NCI-H1417 treated with DMSO at 0.1 percent for 48 hours (cell line): ENCODE results near the gene IFRD2.
"Not testable (repeated sequence)": the region's sequence is repeated elsewhere in the genome, so short reads cannot be mapped to it uniquely, and the experiment has no call there.

Experiments
- DNase-seq: peaks from one replicate; lab custom pipeline; 2025; lab: John Stamatoyannopoulos, UW

IFRD2 gene

DNA sequence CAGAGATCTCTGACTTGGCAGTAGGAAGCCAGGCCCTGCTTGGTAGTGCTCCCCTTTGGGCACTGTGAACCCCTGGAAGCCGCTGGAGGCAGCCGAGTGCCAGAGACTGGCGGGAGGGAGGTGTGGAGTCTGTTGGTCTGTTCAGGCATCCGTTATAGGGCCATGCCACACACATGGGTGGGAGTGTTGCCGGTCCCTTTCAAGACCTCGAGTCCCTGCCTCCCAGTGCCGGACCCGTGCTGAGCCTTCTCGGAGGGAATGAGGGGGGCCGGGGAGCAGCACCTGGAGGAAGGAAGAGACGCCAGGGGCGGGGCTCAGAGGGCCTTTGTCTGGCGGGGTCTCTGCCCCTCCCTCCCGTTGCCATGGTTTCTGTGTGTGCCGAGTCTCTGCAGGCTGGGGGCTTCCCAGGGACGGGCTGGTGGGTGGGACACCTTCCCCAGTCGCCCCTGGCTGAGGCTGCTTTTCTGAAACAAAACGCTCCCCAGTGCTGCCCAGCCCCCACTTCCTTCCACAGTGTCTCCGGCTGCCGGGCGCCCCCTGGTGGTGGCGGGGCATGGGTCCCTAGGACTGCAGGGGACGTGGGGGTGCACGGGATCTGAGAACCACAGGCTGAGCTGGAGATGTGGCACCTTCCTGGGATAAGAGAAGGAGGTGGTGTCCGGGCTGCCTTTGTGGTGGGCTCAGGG, 46.3 kb downstream of the IFRD2 start:
- DNase-seq = no peak

DNA sequence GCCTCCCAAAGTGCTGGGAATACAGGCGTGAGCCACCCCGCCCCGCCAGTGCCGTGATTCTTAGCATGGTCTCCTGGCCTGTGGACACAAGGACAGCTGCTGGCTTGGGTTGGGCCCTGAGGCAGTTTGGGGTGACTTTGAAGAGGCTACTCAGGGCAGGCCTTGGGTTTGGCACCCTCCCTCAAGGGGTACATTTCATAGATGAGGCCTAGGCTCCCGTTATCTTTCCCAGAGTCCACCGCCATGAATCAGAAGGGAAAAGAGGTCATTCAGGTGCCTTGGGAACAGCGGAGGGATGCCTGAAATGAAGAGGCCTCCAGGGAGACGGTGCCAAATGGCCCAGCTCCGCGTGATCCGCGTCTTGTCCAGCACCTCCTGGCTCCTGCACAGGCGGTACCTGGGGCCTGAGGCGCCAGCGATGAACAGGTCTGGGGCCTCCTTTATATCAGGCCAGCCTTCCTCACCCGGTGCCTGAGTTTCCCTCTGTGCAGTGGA, 46.9 kb downstream of the IFRD2 start:
- DNase-seq = no peak

DNA sequence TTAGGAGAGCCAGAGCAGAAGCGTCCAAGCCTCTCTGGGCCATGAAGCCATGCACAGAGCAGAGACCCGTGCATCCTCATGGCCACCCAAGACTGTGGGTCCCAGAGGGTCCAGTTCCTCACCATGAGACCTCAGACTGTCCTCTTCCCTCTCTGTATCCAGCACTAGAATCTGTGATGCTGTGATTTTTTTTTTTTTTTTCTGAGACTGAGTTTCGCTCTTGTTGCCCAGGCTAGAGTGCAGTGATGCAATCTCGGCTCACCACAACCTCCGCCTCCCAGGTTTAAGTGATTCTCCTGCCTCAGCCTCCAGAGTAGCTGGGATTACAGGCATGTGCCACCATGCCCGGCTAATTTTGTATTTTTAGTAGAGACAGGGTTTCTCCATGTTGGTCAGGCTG, 47.4 kb downstream of the IFRD2 start:
- DNase-seq = not testable (repeated sequence)

DNA sequence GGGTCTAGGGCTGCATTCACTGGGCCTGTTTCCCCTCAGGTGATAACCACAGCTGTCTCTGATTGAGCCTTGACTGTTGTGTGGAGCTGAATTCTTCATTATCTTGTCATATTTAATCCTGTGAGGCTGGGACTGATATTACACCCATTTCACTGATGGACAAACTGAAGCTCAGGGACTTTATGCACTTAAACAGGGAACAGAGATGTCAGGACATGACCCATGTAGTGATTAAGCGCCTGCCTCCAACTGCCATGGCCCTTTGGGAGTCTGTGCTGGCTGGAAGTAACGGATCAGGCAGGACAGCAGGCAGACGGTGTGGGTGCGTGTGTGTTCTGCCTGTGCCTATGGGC, 48.7 kb downstream of the IFRD2 start:
- no peak for DNase-seq

DNA sequence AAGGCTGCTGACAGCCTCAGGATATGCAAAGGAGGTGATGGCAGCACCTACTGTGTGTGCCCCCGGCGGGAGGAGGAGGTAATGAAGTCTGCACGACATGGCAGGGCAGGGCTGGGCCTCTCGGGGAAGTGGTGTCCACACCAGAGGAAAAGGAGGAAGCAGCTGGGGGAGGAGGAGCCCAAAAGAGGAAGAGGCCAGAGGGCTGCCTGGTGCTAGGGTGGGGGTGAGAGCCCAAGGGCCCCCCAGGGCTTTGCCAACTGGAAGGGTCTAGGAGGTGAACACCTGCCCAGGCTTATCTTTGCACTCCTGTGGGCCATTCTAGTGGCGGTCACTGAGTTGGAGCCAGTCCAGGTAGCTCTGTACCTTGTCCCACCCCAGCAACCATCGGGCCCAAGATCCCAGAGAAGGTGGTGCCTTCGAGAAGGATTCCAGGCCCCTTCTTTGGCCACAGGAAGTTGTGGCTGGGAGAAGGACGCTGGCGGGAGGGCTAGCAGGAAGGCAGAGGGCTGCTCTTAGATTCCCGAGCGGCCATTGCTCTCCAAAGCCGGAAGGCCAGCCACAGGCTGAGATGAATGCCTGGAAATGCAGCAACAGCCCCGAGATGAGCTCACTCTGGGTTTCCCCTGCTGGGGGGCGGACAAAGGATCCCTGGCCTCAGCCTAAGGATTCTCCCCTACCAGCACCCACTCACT, 49.2 kb downstream of the IFRD2 start:
- no peak for DNase-seq

DNA sequence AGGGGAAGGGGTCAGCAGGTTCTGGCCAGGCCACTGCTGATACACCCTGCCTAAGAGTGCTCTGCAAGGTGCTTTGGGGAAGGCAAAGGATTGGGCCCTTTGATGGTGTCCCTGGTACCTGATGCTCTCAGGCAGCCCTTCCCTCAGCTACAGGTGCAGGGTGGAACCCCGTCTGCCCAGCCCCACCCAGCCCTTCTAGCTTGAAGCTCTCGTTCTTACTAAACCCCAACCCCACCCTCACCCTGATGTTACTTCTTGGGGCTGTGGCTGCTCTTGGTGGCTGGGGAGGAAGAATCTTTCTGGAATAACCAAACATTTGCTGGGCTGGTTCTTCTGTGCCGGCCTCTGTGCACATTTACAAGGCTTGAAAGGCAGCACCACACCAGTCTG, 49.9 kb downstream of the IFRD2 start:
- DNase-seq = no peak

DNA sequence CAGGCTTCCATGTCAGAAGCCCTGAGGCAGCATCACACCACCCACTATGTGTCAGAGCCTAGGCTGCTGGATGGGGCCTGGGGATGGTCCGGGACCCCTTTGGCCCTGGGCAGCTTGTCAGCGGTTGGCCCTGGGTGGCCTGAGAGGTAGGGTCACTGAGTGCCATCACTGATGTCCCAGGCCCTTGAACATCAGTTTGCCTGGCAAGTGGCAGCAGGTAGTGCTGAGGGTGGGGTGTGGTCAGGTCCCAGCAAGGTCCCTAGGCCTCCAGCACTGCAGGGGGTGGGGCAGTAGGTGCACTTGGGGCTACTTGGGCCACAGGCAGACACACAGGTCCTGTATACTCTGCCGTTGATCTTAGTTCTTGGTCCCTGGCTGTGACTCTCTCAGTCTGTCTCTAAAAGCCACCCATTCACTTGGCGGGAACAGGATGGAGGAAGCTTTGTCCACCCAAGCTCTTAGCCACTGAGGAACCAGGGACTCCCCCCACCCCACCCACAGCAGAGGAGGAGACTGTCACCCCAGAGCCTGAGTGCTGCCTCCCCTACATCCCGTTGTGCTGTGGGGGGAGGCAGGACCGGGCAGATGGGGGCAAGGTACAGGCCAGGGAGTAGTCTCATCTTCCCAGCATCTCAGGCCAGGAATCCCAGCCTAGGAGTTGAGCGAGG, 50.4 kb downstream of the IFRD2 start:
- no peak for DNase-seq

DNA sequence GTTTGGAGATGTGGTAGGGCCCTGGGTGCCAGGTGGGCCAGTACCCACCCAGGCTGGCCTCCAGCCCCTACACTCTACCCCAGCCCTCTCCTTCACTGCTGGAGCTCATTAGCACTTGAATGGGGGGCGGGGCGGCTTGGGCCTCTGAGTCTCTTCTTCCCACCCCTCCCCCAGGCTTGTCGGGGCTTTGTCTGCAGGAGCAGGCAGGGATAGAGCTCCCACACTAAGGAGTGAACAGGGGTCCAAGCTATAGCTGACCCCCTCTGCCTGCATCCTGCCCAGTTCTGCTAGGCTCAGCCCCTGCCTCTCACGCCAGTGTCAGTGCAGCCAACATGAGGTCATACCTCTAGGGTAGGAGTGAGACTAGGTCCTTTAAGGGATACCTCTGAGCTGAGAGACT, 51.1 kb downstream of the IFRD2 start:
- DNase-seq = no peak

DNA sequence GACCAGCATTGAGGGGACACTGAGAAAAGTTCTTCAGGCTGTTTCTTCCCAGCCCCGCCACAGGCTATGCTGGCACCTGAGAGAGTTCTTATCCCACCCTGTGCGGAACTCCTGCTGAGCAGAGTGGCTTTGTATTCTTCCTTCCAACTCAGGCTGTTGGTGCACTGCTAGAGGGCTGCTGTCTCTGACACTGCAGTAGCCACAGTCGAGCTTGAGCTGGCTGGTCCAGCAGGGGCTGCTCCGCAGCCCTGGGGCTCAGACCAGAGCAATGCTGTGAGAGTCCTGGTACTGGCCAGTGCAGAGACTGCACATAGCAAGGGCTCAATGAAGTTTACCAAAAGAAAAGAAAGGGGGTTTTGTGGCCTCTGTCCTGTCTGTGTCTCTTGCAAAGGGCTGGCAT, 52.6 kb downstream of the IFRD2 start:
- DNase-seq = no peak

DNA sequence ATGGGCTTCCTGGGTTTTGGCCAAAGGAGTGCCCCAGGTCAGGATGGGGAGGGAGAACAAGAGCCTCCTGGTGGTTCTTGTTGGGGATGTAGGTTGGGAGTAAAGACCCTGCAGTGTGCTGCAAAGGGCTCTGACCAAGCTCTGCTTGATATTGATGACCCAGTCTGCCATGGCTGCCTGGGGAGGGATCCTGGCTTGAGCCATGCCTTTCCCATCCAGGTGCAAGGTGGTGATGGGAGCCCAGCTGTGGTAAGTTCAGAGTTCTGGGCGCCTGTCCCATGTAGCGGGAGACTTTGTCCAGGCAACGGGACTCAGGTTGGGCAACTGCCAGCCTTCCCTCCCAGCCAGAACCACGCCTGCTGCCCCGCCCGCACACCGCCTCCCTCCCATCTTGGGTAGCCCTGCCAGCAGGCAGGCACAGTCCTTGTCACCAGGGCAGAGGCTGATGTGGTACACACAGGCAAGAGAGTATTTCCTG, 53.6 kb downstream of the IFRD2 start:
- DNase-seq = no peak

DNA sequence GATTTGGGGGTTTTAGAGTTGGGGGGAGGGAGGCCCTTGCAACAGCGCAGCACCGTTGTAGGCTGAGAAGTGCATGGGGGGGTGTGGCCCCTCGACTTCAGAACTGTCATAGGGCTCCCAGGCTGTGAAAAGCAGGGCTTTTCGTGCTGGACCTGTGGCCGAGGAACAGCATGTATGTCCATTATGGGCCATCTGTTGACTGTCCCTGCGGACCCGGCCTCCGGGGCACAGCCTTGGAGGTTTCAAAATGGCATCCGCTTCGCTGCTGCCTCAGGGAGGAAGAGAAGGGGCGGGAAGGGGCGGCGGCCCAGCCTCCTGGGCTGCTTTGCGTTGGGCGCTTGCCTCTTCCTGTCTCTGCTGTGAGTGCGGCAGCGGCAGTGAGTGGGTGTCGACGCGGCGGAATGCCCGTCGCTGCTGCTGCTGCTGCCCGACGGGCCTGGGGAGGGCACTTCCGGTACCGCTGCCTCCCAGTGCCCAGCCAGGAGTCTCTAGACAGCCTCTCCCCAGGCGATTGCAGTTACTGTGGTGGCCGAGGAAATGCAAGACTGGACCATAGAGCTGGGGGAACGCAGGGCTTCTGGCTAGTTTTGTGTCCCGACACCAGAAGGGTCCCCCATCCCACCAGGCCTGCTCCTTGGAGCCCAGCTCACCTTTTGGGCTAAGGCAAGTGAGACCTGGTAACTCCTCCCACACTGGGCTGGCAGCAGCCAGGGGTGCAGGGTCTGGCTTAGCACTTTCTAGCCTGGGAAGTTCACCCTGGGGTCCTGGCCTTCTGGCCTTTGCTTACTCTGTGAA, 54.3 kb downstream of the IFRD2 start:
- no peak for DNase-seq
